T-helper 2 cell (primary cell): ENCODE results near the gene PLA2G4A.

ENCODE experiments used
- DNase-seq, 5 experiments: peaks; one replicate each; pipeline versions ENCODE4 v3.0.0 to v3.0.0-alpha.2; 2012 to 2022
- total RNA-seq, 2 donors: gene quantifications; one replicate each; lab custom pipeline; 2026; lab: John Stamatoyannopoulos, UW

Gene PLA2G4A
- 0 reads per million in 2 donors for total RNA-seq

- DNase-seq: peak in 1 of 5 experiments; percentile 69
Observed at GRCh38 chr1:186828611-186829454, at the start of gene PLA2G4A. Gene PLA2G4A, plus strand, starts transcription at chr1:186828949. Its CDS starts 25,406 bp downstream, at chr1:186854355.

GRCh38 chr1:186780076-186780475 is 48.7 kb upstream of the PLA2G4A start:
- DNase-seq: no peak

GRCh38 chr1:186781730-186782129 is 47.0 kb upstream of the PLA2G4A start:
- no peak for DNase-seq

- no peak for DNase-seq
Observed at GRCh38 chr1:186782791-186783190, 46.0 kb upstream of the PLA2G4A start.

- no peak for DNase-seq
Observed at GRCh38 chr1:186783193-186783592, 45.6 kb upstream of the PLA2G4A start.

- DNase-seq: no peak
Observed at GRCh38 chr1:186785503-186785902, 43.2 kb upstream of the PLA2G4A start.

GRCh38 chr1:186790101-186790500 is 38.6 kb upstream of the PLA2G4A start:
- no peak for DNase-seq

GRCh38 chr1:186792870-186793581 is 35.7 kb upstream of the PLA2G4A start:
- peak in 1 of 5 experiments; percentile 83 for DNase-seq

GRCh38 chr1:186793582-186793927 is 35.2 kb upstream of the PLA2G4A start:
- peak in 1 of 5 experiments; percentile 51 for DNase-seq

GRCh38 chr1:186798960-186799688 is 29.6 kb upstream of the PLA2G4A start:
- no peak for DNase-seq

- no peak for DNase-seq
Observed at GRCh38 chr1:186799689-186800054, 29.1 kb upstream of the PLA2G4A start.

GRCh38 chr1:186802388-186802787 is 26.4 kb upstream of the PLA2G4A start:
- no peak for DNase-seq

- DNase-seq: no peak
Observed at GRCh38 chr1:186804679-186805078, 24.1 kb upstream of the PLA2G4A start.

- DNase-seq: peak in 1 of 5 experiments; percentile 40
Observed at GRCh38 chr1:186806477-186806876, 22.3 kb upstream of the PLA2G4A start.

GRCh38 chr1:186807163-186807562 is 21.6 kb upstream of the PLA2G4A start:
- no peak for DNase-seq

- DNase-seq: no peak
Observed at GRCh38 chr1:186811892-186812291, 16.9 kb upstream of the PLA2G4A start.

GRCh38 chr1:186812570-186812969 is 16.2 kb upstream of the PLA2G4A start:
- DNase-seq: no peak

GRCh38 chr1:186813420-186813819 is 15.3 kb upstream of the PLA2G4A start:
- no peak for DNase-seq

- DNase-seq: no peak
Observed at GRCh38 chr1:186819126-186819525, 9.6 kb upstream of the PLA2G4A start.

GRCh38 chr1:186819563-186819962 is 9.2 kb upstream of the PLA2G4A start:
- DNase-seq: no peak

GRCh38 chr1:186829686-186830587 is 1.2 kb downstream of the PLA2G4A start:
- DNase-seq: no peak

- no peak for DNase-seq
Observed at GRCh38 chr1:186831168-186831567, 2.4 kb downstream of the PLA2G4A start.
